Measurements from ENCODE around the gene NGEF.

The NGEF gene

GRCh38 chr2:233013027-233013461 is at the start of gene NGEF:
Gene NGEF, minus strand, starts transcription at chr2:233013256. Its CDS starts 38,366 bp downstream, at chr2:232974890.
- no peak for DNase-seq (ENCODE audit: insufficient read length, low spot score)
- no peak for TF ChIP-seq CTCF (IDR thresholded peaks at IDR 0.05; ENCODE audit: insufficient read depth, missing control alignments)
- no peak for FAIRE-seq

- DNase-seq (ENCODE audit: insufficient read length, low spot score) (no peak), FAIRE-seq (no peak)
- no peak for TF ChIP-seq CTCF (IDR thresholded peaks at IDR 0.05; ENCODE audit: insufficient read depth, missing control alignments)
Observed at GRCh38 chr2:233062451-233062850, 49.4 kb upstream of the NGEF start.

GRCh38 chr2:233061591-233062450 is 48.8 kb upstream of the NGEF start:
- FAIRE-seq (no peak), DNase-seq (ENCODE audit: insufficient read length, low spot score) (no peak)
- TF ChIP-seq CTCF (IDR thresholded peaks at IDR 0.05; ENCODE audit: insufficient read depth, missing control alignments), result no peak

GRCh38 chr2:233060980-233061590 is 48.0 kb upstream of the NGEF start:
- no peak for FAIRE-seq
- TF ChIP-seq CTCF (IDR thresholded peaks at IDR 0.05; ENCODE audit: insufficient read depth, missing control alignments), result no peak
- no peak for DNase-seq (ENCODE audit: insufficient read length, low spot score)

GRCh38 chr2:233060501-233060979 is 47.5 kb upstream of the NGEF start:
- FAIRE-seq, result no peak

GRCh38 chr2:233059797-233060500 is 46.9 kb upstream of the NGEF start, which contains the start of gene INPP5D:
Gene INPP5D, plus strand, starts transcription at chr2:233060342. Its CDS starts 137 bp downstream, at chr2:233060479.
- TF ChIP-seq CTCF (IDR thresholded peaks at IDR 0.05; ENCODE audit: insufficient read depth, missing control alignments), result no peak
- DNase-seq (ENCODE audit: insufficient read length, low spot score) (no peak), FAIRE-seq (no peak)

More at GRCh38 chr2:233060501-233060979, 47.5 kb upstream of the NGEF start:
- no peak for DNase-seq (ENCODE audit: insufficient read length, low spot score)
- TF ChIP-seq CTCF (IDR thresholded peaks at IDR 0.05; ENCODE audit: insufficient read depth, missing control alignments), result no peak

Measured in D721Med (cell line).